ENCODE results near the gene PIP4K2B. TPM values are rescaled to one million over a fixed set of nuclear protein-coding genes. Genes with fewer than 3 reads are reported as not detected.

The PIP4K2B gene
- total and polyA plus RNA-seq, 2 experiments from 2014 or later = 17.4 to 116 TPM

- peak; percentile 98 to 99 for DNase-seq (ENCODE audit: low read depth in 1 of 2, low spot score in 1 of 2)
- Histone ChIP-seq H3K27me3 (no peaks in the 10 kb centered on the region), H3K4me1 (ENCODE audit: low read depth) (peaks cover 12% of the 10 kb centered on the region), H3K27ac (peak within 1 kb of the TSS; percentile 44), H3K36me3 (peaks cover 7% of the 10 kb centered on the region), H3K9me3 (ENCODE audit: low read depth) (no peaks in the 10 kb centered on the region), H3K4me3 (peak within 1 kb of the TSS; percentile 97)
- no peak for TF ChIP-seq CTCF (IDR thresholded peaks at IDR 0.05; ENCODE audit: low read depth, low read length)
Observed at GRCh38 chr17:38752308-38753070, 46.9 kb downstream of the PIP4K2B start, which contains the start of gene PSMB3. PSMB3 (plus strand) TSS chr17:38752741; CDS start chr17:38752827, 86 bp downstream.

- Histone ChIP-seq H3K27ac (peak overlapping the region; percentile 17), H3K4me1 (ENCODE audit: low read depth) (peaks cover 12% of the 10 kb centered on the region), H3K4me3 (peak overlapping the region; percentile 97), H3K27me3 (no peaks in the 10 kb centered on the region), H3K9me3 (ENCODE audit: low read depth) (no peaks in the 10 kb centered on the region), H3K36me3 (peaks cover 5% of the 10 kb centered on the region)
- peak; percentile 86 to 89 for DNase-seq (ENCODE audit: low read depth in 1 of 2, low spot score in 1 of 2)
- TF ChIP-seq CTCF (IDR thresholded peaks at IDR 0.05; ENCODE audit: low read depth, low read length) = no peak
Observed at GRCh38 chr17:38751808-38752307, 47.5 kb downstream of the PIP4K2B start.

GRCh38 chr17:38751144-38751807 lies 48.1 kb downstream of the PIP4K2B start:
- H3K9me3 ChIP-seq (ENCODE audit: low read depth) = no peaks in the 10 kb centered on the region
- no peak overlapping the region for H3K27ac ChIP-seq
- H3K4me3 ChIP-seq = peak overlapping the region; percentile 97
- no peaks in the 10 kb centered on the region for H3K27me3 ChIP-seq
- peaks cover 4% of the 10 kb centered on the region for H3K36me3 ChIP-seq
- DNase-seq (ENCODE audit: low read depth in 1 of 2, low spot score in 1 of 2) = peak in 1 of 2 donors; percentile 40
- no peak for TF ChIP-seq CTCF (IDR thresholded peaks at IDR 0.05; ENCODE audit: low read depth, low read length)
- H3K4me1 ChIP-seq (ENCODE audit: low read depth) = peaks cover 13% of the 10 kb centered on the region

GRCh38 chr17:38750312-38751121 lies 48.8 kb downstream of the PIP4K2B start:
- no peak for DNase-seq (ENCODE audit: low read depth in 1 of 2, low spot score in 1 of 2)
- peak overlapping the region; percentile 97 for H3K4me3 ChIP-seq
- H3K27me3 ChIP-seq = no peaks in the 10 kb centered on the region
- H3K4me1 ChIP-seq (ENCODE audit: low read depth) = peaks cover 16% of the 10 kb centered on the region
- peak overlapping the region; percentile 59 for H3K27ac ChIP-seq
- TF ChIP-seq CTCF (IDR thresholded peaks at IDR 0.05; ENCODE audit: low read depth, low read length) = no peak
- no peaks in the 10 kb centered on the region for H3K36me3 ChIP-seq
- H3K9me3 ChIP-seq (ENCODE audit: low read depth) = no peaks in the 10 kb centered on the region

GRCh38 chr17:38750044-38750311 lies 49.4 kb downstream of the PIP4K2B start:
- Histone ChIP-seq H3K36me3 (no peaks in the 10 kb centered on the region), H3K27ac (peak overlapping the region; percentile 59), H3K4me1 (ENCODE audit: low read depth) (peaks cover 16% of the 10 kb centered on the region), H3K4me3 (peak overlapping the region; percentile 97), H3K27me3 (no peaks in the 10 kb centered on the region), H3K9me3 (ENCODE audit: low read depth) (no peaks in the 10 kb centered on the region)
- no peak for TF ChIP-seq CTCF (IDR thresholded peaks at IDR 0.05; ENCODE audit: low read depth, low read length)
- DNase-seq (ENCODE audit: low read depth in 1 of 2, low spot score in 1 of 2) = no peak
